Hematopoietic multipotent progenitor cell treated with erythropoietin and hydrocortisone succinate and interleukin-3 and kit ligand, for 17 days (in vitro differentiated cells): ENCODE data around the gene XBP1.
"Not testable (repeated sequence)": the region's sequence is repeated elsewhere in the genome, so short reads cannot be mapped to it uniquely, and the experiment has no call there.

Experiments
- DNase-seq: peaks from one replicate; pipeline ENCODE4 v3.0.0-alpha.2; 2015; ENCODE audit warnings: low spot score

Gene XBP1

GRCh38 chr22:28792491-28793383, 7.6 kb downstream of the XBP1 start:
- no peak for DNase-seq

GRCh38 chr22:28791841-28792490, 8.4 kb downstream of the XBP1 start:
- DNase-seq: no peak

GRCh38 chr22:28791124-28791523, 9.2 kb downstream of the XBP1 start:
- no peak for DNase-seq

- no peak for DNase-seq
Observed at GRCh38 chr22:28788601-28789000, 11.8 kb downstream of the XBP1 start.

GRCh38 chr22:28783786-28784671, 16.3 kb downstream of the XBP1 start:
- DNase-seq: no peak

- DNase-seq: no peak
Observed at GRCh38 chr22:28780296-28780695, 20.1 kb downstream of the XBP1 start.

- DNase-seq: peak; percentile 68
Observed at GRCh38 chr22:28779833-28780232, 20.5 kb downstream of the XBP1 start.

- DNase-seq: no peak
Observed at GRCh38 chr22:28774378-28774777, 26.0 kb downstream of the XBP1 start.

- peak; percentile 62 for DNase-seq
Observed at GRCh38 chr22:28773461-28773867, 26.9 kb downstream of the XBP1 start.

GRCh38 chr22:28772633-28773460, 27.5 kb downstream of the XBP1 start, which contains the start of gene CCDC117:
TSS of gene CCDC117 (plus strand) at chr22:28772695. CDS start at chr22:28772850, 155 bp downstream.
- peak; percentile 95 for DNase-seq

- no peak for DNase-seq
Observed at GRCh38 chr22:28771195-28771791, 29.1 kb downstream of the XBP1 start.

GRCh38 chr22:28769394-28770085, 30.8 kb downstream of the XBP1 start:
- DNase-seq: no peak

GRCh38 chr22:28768701-28769393, 31.5 kb downstream of the XBP1 start:
- no peak for DNase-seq

GRCh38 chr22:28766628-28767027, 33.7 kb downstream of the XBP1 start:
- DNase-seq: no peak

- DNase-seq: not testable (repeated sequence)
Observed at GRCh38 chr22:28762000-28762399, 38.4 kb downstream of the XBP1 start.

- DNase-seq: no peak
Observed at GRCh38 chr22:28761449-28761755, 39.0 kb downstream of the XBP1 start.

- DNase-seq: no peak
Observed at GRCh38 chr22:28759861-28760560, 40.4 kb downstream of the XBP1 start.

GRCh38 chr22:28754512-28754911, 45.9 kb downstream of the XBP1 start:
- DNase-seq: not testable (repeated sequence)

GRCh38 chr22:28750471-28750881, 49.9 kb downstream of the XBP1 start:
- DNase-seq: no peak
